Measurements from ENCODE around the gene MADCAM1.
A peak's percentile ranks its signal among the peaks of the same experiment; 100 is the strongest.

MADCAM1 gene

DNA sequence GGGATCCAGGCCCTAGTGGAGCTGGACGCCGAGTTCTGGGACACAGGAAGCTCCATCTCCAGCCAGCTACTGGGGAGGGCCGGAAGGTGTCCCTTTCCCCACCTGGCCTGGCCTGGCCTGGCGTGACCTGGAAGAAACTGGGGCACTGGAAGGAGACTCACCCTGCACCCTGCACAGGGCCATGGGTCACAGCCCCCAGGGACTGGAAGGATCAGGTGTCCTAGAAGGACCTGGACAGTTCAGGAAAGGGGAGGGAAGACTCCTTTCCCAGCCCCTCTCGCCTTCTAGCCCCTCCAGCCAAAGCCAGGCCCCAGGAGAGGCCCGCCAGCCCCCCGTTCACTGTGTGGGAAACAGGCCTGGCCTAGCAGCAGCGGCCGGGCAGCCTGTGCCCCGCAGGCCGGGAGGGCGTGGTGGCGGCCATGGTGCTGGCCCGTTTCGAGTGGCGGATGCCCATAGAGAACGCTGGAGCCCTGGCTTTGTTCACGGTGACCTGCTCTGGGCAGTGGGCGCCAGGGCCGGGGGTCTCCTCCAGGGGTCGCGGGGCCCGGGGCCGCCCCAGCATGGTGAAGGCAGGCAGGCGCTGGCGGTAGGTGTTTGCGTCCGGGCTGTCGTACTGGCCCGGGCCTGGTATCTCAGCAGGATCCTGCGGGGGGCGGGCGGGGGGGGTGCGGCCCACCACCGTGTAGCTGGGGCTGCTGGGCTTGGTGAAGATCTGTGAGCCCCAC lies 32.6 kb upstream of the MADCAM1 start:
- Mint-ChIP-seq H3K4me1 (peaks cover 4% of the 10 kb centered on the region), H3K9me3 (no peaks in the 10 kb centered on the region), H3K27me3 (ENCODE audit: low read depth) (peaks cover 13% of the 10 kb centered on the region), H3K36me3 (ENCODE audit: low read depth) (no peaks in the 10 kb centered on the region), H3K4me3 (peak overlapping the region in 2 of 3 experiments; percentile 25 to 34), H3K27ac (no peak overlapping the region)
- TF ChIP-seq, protein P1, sequence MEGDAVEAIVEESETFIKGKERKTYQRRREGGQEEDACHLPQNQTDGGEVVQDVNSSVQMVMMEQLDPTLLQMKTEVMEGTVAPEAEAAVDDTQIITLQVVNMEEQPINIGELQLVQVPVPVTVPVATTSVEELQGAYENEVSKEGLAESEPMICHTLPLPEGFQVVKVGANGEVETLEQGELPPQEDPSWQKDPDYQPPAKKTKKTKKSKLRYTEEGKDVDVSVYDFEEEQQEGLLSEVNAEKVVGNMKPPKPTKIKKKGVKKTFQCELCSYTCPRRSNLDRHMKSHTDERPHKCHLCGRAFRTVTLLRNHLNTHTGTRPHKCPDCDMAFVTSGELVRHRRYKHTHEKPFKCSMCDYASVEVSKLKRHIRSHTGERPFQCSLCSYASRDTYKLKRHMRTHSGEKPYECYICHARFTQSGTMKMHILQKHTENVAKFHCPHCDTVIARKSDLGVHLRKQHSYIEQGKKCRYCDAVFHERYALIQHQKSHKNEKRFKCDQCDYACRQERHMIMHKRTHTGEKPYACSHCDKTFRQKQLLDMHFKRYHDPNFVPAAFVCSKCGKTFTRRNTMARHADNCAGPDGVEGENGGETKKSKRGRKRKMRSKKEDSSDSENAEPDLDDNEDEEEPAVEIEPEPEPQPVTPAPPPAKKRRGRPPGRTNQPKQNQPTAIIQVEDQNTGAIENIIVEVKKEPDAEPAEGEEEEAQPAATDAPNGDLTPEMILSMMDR (IDR thresholded peaks at IDR 0.05; ENCODE audit: unreplicated experiment in 3 of 3) = no peak

DNA sequence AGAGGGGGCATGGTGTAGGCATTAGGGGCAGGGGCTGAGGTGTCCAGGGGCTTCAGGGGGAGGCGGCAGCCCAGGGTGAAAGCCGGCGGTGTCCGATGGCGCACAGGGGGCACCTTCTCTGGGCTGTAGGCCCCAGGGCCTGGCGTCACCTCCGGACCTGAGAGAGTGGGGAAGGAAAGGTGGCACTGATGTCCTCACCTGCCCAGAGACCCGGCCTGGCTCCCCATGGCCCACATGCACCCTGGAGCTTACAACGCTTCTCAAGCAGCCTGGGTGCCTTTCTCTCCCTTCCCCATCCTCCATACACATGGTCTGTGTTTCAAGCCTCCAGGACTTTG lies 32.1 kb upstream of the MADCAM1 start:
- Mint-ChIP-seq H3K36me3 (ENCODE audit: low read depth) (no peaks in the 10 kb centered on the region), H3K4me1 (peaks cover 4% of the 10 kb centered on the region), H3K27ac (no peak overlapping the region), H3K9me3 (no peaks in the 10 kb centered on the region), H3K4me3 (peak overlapping the region in 2 of 3 experiments; percentile 1 to 50), H3K27me3 (ENCODE audit: low read depth) (peaks cover 14% of the 10 kb centered on the region)
- TF ChIP-seq, protein P1 (IDR thresholded peaks at IDR 0.05; ENCODE audit: unreplicated experiment in 3 of 3) = no peak

DNA sequence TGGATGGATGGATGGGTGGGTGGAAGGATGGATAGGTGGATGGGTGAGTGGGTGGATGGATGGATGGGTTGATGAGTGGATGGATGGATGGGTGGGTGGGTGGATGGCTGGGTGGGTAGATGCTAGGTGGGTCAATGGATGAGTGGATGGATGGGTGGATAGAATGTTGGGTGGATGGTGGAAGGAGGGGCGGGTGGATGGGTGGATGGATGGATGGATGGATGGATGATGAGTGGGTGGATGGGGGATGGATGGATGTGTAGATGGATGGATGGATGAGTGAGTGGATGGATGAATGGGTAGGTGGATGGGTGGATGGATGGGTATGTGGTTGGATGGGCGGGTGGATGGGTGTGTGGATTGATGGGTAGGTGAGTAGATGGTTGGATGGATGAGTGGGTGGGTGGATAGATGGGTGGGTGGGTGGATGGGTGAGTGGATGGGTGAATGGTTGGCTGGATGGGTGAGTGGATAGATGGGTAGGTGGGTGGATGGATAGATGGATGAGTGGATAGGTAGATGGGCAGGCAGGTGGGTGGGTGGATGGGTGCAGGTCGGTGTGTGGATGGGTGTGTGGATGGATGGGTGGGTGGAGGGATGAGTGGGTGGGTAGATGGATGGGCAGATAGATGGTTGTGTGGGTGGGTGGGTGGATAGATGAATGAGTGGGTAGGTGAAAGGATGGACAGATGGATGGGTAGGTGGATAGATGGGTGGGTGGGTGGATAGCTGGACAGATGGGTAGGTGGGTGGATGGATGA lies 31.1 kb upstream of the MADCAM1 start:
- Mint-ChIP-seq H3K9me3 (no peaks in the 10 kb centered on the region), H3K36me3 (ENCODE audit: low read depth) (no peaks in the 10 kb centered on the region), H3K4me1 (no peaks in the 10 kb centered on the region), H3K27ac (no peak overlapping the region), H3K4me3 (no peak overlapping the region), H3K27me3 (ENCODE audit: low read depth) (peaks cover 17% of the 10 kb centered on the region)
- TF ChIP-seq, protein P1 (IDR thresholded peaks at IDR 0.05; ENCODE audit: unreplicated experiment in 3 of 3) = no peak

DNA sequence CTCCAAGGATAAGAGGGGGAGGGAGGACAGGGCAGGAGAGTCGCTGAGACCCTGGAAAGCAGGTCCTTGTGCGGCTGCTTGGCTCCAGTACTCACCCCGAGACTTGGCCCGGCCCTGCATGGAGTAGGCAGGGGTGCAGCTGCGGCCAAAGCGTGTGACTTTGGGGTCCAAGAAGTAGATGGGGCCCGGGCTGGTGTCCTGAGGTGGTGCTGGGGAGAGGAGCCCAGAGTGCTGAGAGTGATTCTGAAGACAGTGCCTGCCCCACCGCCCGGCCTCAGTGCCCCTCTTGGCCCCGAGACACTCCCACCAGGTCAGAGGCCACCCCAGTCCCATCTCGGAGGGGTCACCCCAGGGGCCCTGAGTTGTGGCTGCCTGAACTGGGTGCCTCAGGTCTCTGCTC lies 28.7 kb upstream of the MADCAM1 start:
- H3K27ac Mint-ChIP-seq = no peak overlapping the region
- H3K27me3 Mint-ChIP-seq (ENCODE audit: low read depth) = peaks cover 14% of the 10 kb centered on the region
- H3K4me1 Mint-ChIP-seq = no peaks in the 10 kb centered on the region
- no peaks in the 10 kb centered on the region for H3K9me3 Mint-ChIP-seq
- H3K4me3 Mint-ChIP-seq = no peak overlapping the region
- TF ChIP-seq, protein P1 (IDR thresholded peaks at IDR 0.05; ENCODE audit: unreplicated experiment in 3 of 3) = no peak
- no peaks in the 10 kb centered on the region for H3K36me3 Mint-ChIP-seq (ENCODE audit: low read depth)

DNA sequence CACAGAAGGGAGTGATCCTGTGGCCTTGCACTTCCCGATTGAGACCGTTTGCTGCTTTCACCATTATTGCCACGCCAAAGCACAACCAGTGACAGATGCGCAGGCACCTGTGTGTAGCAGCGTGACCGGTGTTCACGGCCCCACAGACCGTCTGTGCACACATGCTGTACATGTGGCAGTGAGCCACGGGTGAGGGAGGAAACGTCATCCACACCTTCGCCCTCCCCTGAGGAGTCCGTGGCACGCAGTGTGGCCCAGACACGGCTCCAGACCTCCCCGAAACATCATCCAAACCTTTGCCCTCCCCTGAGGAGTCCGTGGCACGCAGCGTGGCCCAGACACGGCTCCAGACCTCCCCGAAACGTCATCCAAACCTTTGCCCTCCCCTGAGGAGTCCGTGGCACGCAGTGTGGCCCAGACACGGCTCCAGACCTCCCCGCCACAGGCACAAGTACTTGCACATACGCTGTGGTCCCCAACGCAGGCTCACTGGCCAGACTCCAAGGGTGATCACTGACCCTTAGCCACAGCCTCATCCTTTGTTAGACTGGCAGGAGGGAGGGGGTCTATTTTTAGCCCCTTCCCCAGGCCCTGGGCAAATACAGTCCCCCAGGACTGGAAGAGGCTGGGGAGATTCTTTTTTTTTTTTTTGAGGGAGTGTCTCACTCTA lies 27.6 kb upstream of the MADCAM1 start:
- no peaks in the 10 kb centered on the region for H3K4me1 Mint-ChIP-seq
- no peaks in the 10 kb centered on the region for H3K36me3 Mint-ChIP-seq (ENCODE audit: low read depth)
- no peaks in the 10 kb centered on the region for H3K9me3 Mint-ChIP-seq
- TF ChIP-seq, protein P1 (IDR thresholded peaks at IDR 0.05; ENCODE audit: unreplicated experiment in 3 of 3) = no peak
- no peak overlapping the region for H3K27ac Mint-ChIP-seq
- peaks cover 11% of the 10 kb centered on the region for H3K27me3 Mint-ChIP-seq (ENCODE audit: low read depth)
- no peak overlapping the region for H3K4me3 Mint-ChIP-seq
